Measurements from ENCODE around the gene PMEPA1.

- TF ChIP-seq CTCF (IDR thresholded peaks at IDR 0.05) = no peak
- TF ChIP-seq EP300 (IDR thresholded peaks at IDR 0.05) = no peak
- no peak for TF ChIP-seq POLR2AphosphoS5 (IDR thresholded peaks at IDR 0.05)
These were observed 43.5 kb downstream of the PMEPA1 start for GRCh38 chr20:57666106-57666833.
